DMS53 treated with DMSO at 0.1 percent for 48 hours (cell line): Measurements from ENCODE around the gene PDE6D.

ENCODE experiments used
- DNase-seq: peaks from one replicate; lab custom pipeline; 2025; ENCODE audit not compliant: unreplicated experiment; lab: John Stamatoyannopoulos, UW

PDE6D gene

DNA sequence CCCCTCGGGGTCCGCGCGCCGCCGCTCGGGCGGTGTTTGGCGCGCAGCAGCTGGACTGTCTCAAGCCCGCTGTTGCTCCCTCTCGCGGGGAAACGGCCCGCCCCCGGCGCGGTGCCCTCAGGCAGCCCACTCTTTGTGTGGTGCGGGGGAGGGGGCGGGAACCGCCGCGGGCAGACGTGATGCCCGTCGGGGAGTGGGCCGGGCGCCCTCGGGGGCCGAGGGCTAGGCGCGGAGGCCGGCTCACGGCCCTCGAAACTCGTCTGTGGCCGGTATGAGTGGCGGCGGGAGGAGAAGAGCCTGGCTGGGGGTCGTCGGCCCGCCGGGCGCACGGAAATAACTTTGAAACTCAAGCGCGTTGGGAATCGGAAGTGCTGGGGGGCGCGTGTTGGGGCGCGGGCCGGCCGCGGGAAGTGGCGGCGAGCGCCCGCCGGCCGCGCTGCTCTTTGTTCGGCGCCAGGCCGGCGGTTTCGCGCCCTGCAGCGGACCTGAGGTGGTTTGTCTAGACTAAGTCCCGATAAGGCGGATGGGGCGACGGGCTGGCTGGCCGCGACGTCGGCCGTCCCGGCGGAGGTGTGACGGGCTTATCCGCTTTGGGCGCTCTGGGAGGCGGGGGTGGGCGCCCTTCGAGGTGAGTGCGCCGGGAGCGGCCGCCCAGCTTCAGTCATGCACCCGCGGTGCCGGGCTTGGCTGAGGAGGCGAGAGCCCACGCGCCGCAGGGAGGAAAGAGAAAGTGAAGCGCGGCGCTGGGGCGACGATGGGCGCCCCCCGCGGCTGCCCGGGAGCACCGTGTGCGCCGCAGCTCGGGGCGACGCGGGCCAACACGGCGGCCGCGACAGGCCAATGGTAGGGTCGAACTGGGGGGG lies 72.1 kb downstream of the PDE6D start:
- no peak for DNase-seq

GRCh38 chr2:231707927-231708772 lies 72.9 kb downstream of the PDE6D start, which contains the start of gene PTMA:
TSS of gene PTMA (plus strand) at chr2:231708525. CDS start at chr2:231708707, 182 bp downstream.
- peak; percentile 89 for DNase-seq

DNA sequence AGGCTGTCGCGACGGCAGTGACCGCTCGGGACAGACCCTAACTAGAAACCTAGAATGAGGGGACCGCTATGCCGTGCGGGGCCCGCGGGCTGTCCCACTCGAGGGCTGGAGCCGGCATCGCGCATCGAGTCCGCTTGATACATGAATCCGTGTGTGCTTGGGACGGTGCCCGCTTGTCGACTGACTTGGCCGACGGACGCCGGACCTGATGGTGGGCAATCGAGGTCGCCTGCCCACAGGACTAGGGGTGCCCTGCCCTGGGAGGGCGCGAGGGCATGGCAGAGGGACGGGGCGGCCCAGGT lies 73.5 kb downstream of the PDE6D start:
- DNase-seq: no peak

- DNase-seq: peak; percentile 88
Observed at GRCh38 chr2:231706731-231707624, 74.1 kb downstream of the PDE6D start.

DNA sequence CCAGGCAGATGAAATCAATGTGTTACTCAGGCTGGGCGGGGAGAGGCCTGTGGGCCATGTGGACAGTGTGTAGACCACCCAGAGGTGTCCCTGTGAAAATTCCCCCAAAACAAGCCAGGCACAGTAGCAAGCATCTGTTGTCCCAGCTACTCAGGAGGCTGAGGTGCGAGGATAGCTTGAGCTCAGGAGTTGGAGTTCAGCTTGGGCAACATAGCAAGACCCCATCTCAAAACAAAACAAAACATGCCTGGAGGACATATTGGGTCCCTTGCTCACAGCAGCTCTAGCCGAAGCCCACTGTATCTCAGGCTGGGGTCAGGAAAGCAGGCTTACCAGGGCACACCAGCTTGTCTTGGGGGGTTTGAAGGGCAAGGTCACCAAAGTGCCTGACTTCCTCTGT lies 77.1 kb downstream of the PDE6D start:
- DNase-seq: no peak

GRCh38 chr2:231701456-231702373 lies 79.4 kb downstream of the PDE6D start:
- DNase-seq: no peak

GRCh38 chr2:231699006-231699405 lies 82.1 kb downstream of the PDE6D start:
- DNase-seq: no peak

- DNase-seq: no peak
Observed at GRCh38 chr2:231696004-231696367, 85.1 kb downstream of the PDE6D start.

- DNase-seq: no peak
Observed at GRCh38 chr2:231693956-231694355, 87.1 kb downstream of the PDE6D start.

DNA sequence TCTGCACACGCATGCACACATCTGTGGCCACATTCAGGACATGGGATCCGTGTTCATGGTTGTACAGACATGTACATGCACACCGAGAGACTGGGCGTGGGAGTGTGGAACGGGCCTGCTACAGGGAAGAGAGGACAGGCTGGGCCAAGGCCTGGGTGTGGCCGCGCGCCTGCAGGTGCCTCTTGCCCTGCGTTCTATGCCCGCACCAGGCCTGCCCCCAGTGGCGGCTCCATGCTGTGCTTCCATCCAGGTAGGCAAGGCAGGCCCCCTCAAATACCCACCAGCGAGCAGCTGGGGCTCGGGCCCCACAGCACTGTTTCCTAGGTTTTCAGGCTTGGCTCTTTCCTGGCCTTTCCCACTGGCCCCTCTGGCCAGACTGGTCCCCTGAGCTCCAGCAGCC lies 88.2 kb downstream of the PDE6D start:
- DNase-seq: no peak

DNA sequence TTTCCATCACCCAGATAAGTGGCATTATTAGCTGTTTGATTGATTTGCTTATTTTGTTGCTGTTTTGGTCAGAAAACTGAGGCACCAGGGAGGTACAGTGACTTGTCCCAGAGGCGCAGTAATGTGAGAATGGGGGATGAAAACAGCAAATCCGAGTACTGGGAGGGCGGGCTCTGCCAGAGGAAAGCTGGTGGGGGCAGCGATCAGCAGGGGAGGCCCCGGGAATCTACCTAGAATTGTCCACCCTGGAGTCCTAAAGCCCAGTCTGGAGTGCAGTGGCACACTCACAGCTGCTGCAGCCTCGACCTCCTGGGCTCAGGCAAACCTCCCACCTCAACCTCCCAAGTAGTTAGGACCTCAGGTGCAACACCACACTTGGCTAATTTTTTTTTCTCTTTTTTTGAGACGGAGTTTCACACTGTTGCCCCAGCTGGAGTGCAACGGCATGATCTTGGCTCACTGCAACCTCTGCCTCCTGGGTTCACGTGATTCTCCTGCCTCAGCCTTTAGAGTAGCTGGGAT lies 89.8 kb downstream of the PDE6D start:
- no peak for DNase-seq

DNA sequence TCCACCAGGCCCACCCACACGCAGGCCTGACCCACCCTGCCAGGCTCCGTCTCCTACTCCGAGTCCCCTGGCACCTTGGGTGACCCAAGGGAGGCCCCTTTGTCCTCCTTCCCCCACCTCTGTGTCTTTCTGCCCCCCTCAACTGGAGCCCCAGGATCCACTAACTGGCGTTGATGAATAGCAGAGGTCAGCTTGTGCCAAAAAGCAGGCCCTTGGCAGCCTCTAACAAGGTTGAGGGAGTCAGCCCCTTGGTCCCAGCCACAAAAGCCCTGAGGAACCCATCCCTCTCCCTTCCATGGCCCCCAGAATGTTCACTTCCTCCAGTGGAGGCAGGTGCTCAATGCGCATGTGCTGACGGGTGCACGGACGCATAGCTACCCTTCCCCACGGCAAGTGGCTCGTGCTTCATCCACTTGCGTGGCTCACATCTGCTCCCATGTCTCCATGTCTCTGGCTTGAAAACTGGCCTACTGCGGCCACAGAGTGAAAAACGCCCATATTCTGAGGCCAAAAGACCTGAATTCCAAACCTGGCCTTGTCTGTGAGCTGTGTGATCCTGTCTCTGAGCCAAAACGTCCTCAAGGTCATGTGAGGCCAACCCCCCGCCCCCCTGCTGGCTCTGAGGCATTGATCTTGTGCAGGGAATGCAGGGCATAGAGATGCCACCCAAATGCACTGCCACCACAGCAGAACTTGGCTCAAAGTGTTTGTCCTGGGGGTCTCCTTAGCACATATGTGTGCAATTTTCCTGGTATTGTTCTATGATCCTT lies 91.8 kb downstream of the PDE6D start:
- no peak for DNase-seq

GRCh38 chr2:231688719-231689118 lies 92.4 kb downstream of the PDE6D start:
- DNase-seq: no peak

DNA sequence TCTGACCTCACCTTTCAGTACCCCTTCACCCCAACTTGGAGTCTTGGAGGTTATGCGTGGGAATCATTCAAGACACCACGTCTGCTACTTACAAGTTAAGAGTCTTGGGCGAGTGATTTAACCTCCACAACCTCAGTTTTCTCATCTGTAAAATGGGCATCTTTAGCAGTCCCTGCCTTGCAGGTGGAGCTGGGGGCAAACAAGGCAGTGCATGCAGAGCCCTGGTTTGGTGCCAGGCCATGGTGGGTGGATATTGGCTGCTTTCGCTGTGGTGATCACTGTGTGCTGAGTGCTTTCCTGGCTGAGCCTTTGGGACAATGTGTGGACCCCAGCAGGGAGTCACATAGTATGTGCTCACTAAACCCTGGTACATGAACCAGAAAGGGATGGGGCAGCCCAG lies 93.1 kb downstream of the PDE6D start:
- DNase-seq: no peak

DNA sequence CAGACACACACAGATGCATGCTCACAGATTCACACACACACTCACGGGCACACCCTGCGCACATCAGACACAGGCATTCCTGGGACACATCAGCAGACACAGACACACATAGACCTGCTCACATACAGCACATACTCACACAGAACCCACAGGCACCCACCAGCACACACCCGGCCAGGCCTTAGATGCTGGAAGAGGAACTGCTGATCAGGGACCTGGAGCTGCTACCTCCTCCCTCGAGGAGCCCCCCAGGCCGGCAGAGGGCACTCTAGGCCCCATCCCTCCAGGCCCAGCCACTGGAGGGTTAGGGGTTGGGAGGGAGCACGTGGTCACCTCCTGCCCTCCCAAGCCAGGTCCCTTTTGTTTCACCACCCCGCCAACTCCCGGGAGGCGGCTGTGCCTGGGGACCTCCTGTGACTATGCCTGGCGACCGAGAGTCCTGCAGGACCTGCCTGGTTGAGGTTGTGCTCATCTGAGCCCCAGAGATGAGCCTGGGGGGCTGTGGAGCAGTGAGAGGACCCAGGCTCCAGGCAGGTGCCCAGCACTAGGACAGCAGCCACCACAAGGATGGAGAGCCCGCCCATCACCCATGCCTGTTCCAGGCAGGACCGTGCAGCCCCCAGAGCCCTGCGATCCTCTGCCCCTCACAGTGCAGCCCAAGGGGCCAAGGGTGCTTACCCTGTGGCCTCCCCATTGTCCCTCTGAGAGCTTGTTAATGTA lies 93.8 kb downstream of the PDE6D start:
- DNase-seq: no peak

- no peak for DNase-seq
Observed at GRCh38 chr2:231686192-231687100, 94.6 kb downstream of the PDE6D start.

- DNase-seq: no peak
Observed at GRCh38 chr2:231685349-231686191, 95.5 kb downstream of the PDE6D start.
